Measurements from ENCODE around the gene CENPN. TPM values are rescaled to one million over a fixed set of nuclear protein-coding genes. Genes with fewer than 3 reads are reported as not detected.

Gene CENPN
- total RNA-seq, 1 donor from 2014 or later = 16.4 TPM

GRCh38 chr16:80992676-80993293 is 14.2 kb upstream of the CENPN start:
- peak overlapping the region; percentile 91 for H3K27ac Mint-ChIP-seq (ENCODE audit: unreplicated experiment)
- peak overlapping the region; percentile 72 for H3K4me3 Mint-ChIP-seq (ENCODE audit: unreplicated experiment)
- Histone ChIP-seq H4K20me1 (ENCODE audit: insufficient read depth, low read length) (no peaks in the 10 kb centered on the region), H3K27me3 (ENCODE audit: insufficient read depth, low read length) (no peaks in the 10 kb centered on the region), H3K4me3 (ENCODE audit: insufficient read depth, low read depth, low read length) (peak overlapping the region; percentile 41), H3K9me3 (ENCODE audit: insufficient read depth, low read depth, low read length) (no peaks in the 10 kb centered on the region), H2AFZ (ENCODE audit: low read depth, low read length) (no peak overlapping the region), H3K79me2 (ENCODE audit: insufficient read depth, low read length) (peaks cover 90% of the 10 kb centered on the region), H3K4me1 (ENCODE audit: insufficient read depth, low read length) (peaks cover 26% of the 10 kb centered on the region), H3K36me3 (ENCODE audit: insufficient read depth, low read length) (peaks cover 5% of the 10 kb centered on the region), H3K9ac (ENCODE audit: low read length) (peak overlapping the region; percentile 80), H3K27ac (ENCODE audit: low read depth, low read length) (peak overlapping the region; percentile 91), H3K4me2 (ENCODE audit: low read length) (peak overlapping the region; percentile 83)
- peaks cover 2% of the 10 kb centered on the region for H3K36me3 Mint-ChIP-seq (ENCODE audit: low read depth, unreplicated experiment)
- H3K27me3 Mint-ChIP-seq (ENCODE audit: low read depth, unreplicated experiment) = no peaks in the 10 kb centered on the region
- DNase-seq (ENCODE audit: low read depth) (no peak), FAIRE-seq (no peak)
- no peaks in the 10 kb centered on the region for H3K9me3 Mint-ChIP-seq (ENCODE audit: unreplicated experiment)
- H3K4me1 Mint-ChIP-seq (ENCODE audit: low read depth, unreplicated experiment) = peaks cover 42% of the 10 kb centered on the region
- no peak for TF ChIP-seq EZH2 (IDR thresholded peaks at IDR 0.05; ENCODE audit: insufficient read depth, low read length)
- TF ChIP-seq, protein P1, sequence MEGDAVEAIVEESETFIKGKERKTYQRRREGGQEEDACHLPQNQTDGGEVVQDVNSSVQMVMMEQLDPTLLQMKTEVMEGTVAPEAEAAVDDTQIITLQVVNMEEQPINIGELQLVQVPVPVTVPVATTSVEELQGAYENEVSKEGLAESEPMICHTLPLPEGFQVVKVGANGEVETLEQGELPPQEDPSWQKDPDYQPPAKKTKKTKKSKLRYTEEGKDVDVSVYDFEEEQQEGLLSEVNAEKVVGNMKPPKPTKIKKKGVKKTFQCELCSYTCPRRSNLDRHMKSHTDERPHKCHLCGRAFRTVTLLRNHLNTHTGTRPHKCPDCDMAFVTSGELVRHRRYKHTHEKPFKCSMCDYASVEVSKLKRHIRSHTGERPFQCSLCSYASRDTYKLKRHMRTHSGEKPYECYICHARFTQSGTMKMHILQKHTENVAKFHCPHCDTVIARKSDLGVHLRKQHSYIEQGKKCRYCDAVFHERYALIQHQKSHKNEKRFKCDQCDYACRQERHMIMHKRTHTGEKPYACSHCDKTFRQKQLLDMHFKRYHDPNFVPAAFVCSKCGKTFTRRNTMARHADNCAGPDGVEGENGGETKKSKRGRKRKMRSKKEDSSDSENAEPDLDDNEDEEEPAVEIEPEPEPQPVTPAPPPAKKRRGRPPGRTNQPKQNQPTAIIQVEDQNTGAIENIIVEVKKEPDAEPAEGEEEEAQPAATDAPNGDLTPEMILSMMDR (IDR thresholded peaks at IDR 0.05; ENCODE audit: insufficient read depth, low read depth, low read length) = no peak

DNA sequence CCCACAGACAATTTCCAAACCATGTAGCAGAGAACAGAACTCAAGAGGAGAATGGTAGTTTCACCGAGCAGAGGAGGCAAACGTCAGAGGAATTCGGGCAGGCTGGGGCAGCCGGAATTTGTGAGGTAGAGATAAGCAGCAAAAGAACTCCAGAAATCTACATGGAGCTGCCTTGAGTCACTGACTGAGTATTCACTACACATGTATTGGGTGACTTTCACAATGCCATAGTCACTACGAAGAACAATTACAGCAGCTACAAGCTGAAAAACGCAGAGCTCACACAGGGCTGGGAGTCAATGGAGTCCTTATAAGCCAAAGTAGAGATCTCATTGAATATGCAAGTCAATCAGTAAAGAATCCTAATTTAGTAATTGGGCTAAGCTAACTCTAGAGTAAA is 13.7 kb upstream of the CENPN start:
- Histone ChIP-seq H3K4me1 (ENCODE audit: insufficient read depth, low read length) (peaks cover 26% of the 10 kb centered on the region), H3K27me3 (ENCODE audit: insufficient read depth, low read length) (no peaks in the 10 kb centered on the region), H3K4me3 (ENCODE audit: insufficient read depth, low read depth, low read length) (peak overlapping the region; percentile 41), H2AFZ (ENCODE audit: low read depth, low read length) (no peak overlapping the region), H3K36me3 (ENCODE audit: insufficient read depth, low read length) (peaks cover 5% of the 10 kb centered on the region), H3K9me3 (ENCODE audit: insufficient read depth, low read depth, low read length) (no peaks in the 10 kb centered on the region), H3K4me2 (ENCODE audit: low read length) (peak overlapping the region; percentile 83), H3K79me2 (ENCODE audit: insufficient read depth, low read length) (peaks cover 90% of the 10 kb centered on the region), H4K20me1 (ENCODE audit: insufficient read depth, low read length) (no peaks in the 10 kb centered on the region), H3K9ac (ENCODE audit: low read length) (peak overlapping the region; percentile 80), H3K27ac (ENCODE audit: low read depth, low read length) (peak overlapping the region; percentile 91)
- DNase-seq (ENCODE audit: low read depth) (peak; percentile 98), FAIRE-seq (peak; percentile 96)
- no peaks in the 10 kb centered on the region for H3K9me3 Mint-ChIP-seq (ENCODE audit: unreplicated experiment)
- H3K4me1 Mint-ChIP-seq (ENCODE audit: low read depth, unreplicated experiment) = peaks cover 42% of the 10 kb centered on the region
- H3K27me3 Mint-ChIP-seq (ENCODE audit: low read depth, unreplicated experiment) = no peaks in the 10 kb centered on the region
- peak overlapping the region; percentile 18 for H3K4me3 Mint-ChIP-seq (ENCODE audit: unreplicated experiment)
- TF ChIP-seq, protein P1 (IDR thresholded peaks at IDR 0.05; ENCODE audit: insufficient read depth, low read depth, low read length) = no peak
- TF ChIP-seq EZH2 (IDR thresholded peaks at IDR 0.05; ENCODE audit: insufficient read depth, low read length) = no peak
- no peaks in the 10 kb centered on the region for H3K36me3 Mint-ChIP-seq (ENCODE audit: low read depth, unreplicated experiment)
- peak overlapping the region; percentile 91 for H3K27ac Mint-ChIP-seq (ENCODE audit: unreplicated experiment)

DNA sequence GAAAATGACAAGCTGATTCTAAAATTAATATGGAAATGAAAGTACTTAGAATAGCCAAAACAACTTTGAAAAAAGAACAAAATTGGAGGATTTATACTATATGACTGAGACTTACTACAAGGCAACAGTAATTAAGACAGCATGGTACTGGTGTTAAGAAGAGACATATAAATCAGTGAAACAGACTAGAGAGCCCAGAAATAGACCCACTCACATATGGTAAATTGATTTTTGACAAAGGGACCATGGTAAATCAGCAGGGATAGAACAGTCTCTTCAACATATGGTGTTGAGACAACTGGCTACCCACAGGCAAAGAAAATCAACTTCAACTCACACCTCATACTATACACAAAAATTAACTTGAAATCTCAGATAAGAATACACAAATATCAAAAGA is 13.2 kb upstream of the CENPN start:
- H3K4me1 Mint-ChIP-seq (ENCODE audit: low read depth, unreplicated experiment) = peaks cover 42% of the 10 kb centered on the region
- peak overlapping the region; percentile 91 for H3K27ac Mint-ChIP-seq (ENCODE audit: unreplicated experiment)
- peaks cover 91% of the 10 kb centered on the region for H3K79me2 ChIP-seq (ENCODE audit: insufficient read depth, low read length)
- H3K4me3 ChIP-seq (ENCODE audit: insufficient read depth, low read depth, low read length) = no peak overlapping the region
- H3K36me3 Mint-ChIP-seq (ENCODE audit: low read depth, unreplicated experiment) = no peaks in the 10 kb centered on the region
- no peak for DNase-seq (ENCODE audit: low read depth)
- peak overlapping the region; percentile 91 for H3K27ac ChIP-seq (ENCODE audit: low read depth, low read length)
- H3K4me1 ChIP-seq (ENCODE audit: insufficient read depth, low read length) = peaks cover 26% of the 10 kb centered on the region
- H3K4me2 ChIP-seq (ENCODE audit: low read length) = peak overlapping the region; percentile 83
- peaks cover 2% of the 10 kb centered on the region for H4K20me1 ChIP-seq (ENCODE audit: insufficient read depth, low read length)
- H2AFZ ChIP-seq (ENCODE audit: low read depth, low read length) = no peak overlapping the region
- no peaks in the 10 kb centered on the region for H3K9me3 ChIP-seq (ENCODE audit: insufficient read depth, low read depth, low read length)
- no peak for FAIRE-seq
- no peaks in the 10 kb centered on the region for H3K9me3 Mint-ChIP-seq (ENCODE audit: unreplicated experiment)
- H3K27me3 Mint-ChIP-seq (ENCODE audit: low read depth, unreplicated experiment) = no peaks in the 10 kb centered on the region
- peak overlapping the region; percentile 18 for H3K4me3 Mint-ChIP-seq (ENCODE audit: unreplicated experiment)
- no peak for TF ChIP-seq EZH2 (IDR thresholded peaks at IDR 0.05; ENCODE audit: insufficient read depth, low read length)
- peaks cover 5% of the 10 kb centered on the region for H3K36me3 ChIP-seq (ENCODE audit: insufficient read depth, low read length)
- H3K27me3 ChIP-seq (ENCODE audit: insufficient read depth, low read length) = no peaks in the 10 kb centered on the region
- peak overlapping the region; percentile 80 for H3K9ac ChIP-seq (ENCODE audit: low read length)
